IPS-18c (cell line): Measurements from ENCODE around the gene AJUBA.
"Not testable (repeated sequence)": the region's sequence is repeated elsewhere in the genome, so short reads cannot be mapped to it uniquely, and the experiment has no call there.

Source experiments
- H3K4me3 ChIP-seq: 2 replicates; pipeline ENCODE4 v1.7.0; 2013; ENCODE audit warnings: low read depth, mild to moderate bottlenecking, low read length, moderate library complexity; ENCODE audit not compliant: insufficient read depth
- H3K9me3 ChIP-seq: one replicate; pipeline ENCODE4 v1.6.1; 2013; ENCODE audit warnings: mild to moderate bottlenecking, low read length, moderate library complexity; ENCODE audit not compliant: control insufficient read depth, insufficient read depth

The AJUBA gene

DNA sequence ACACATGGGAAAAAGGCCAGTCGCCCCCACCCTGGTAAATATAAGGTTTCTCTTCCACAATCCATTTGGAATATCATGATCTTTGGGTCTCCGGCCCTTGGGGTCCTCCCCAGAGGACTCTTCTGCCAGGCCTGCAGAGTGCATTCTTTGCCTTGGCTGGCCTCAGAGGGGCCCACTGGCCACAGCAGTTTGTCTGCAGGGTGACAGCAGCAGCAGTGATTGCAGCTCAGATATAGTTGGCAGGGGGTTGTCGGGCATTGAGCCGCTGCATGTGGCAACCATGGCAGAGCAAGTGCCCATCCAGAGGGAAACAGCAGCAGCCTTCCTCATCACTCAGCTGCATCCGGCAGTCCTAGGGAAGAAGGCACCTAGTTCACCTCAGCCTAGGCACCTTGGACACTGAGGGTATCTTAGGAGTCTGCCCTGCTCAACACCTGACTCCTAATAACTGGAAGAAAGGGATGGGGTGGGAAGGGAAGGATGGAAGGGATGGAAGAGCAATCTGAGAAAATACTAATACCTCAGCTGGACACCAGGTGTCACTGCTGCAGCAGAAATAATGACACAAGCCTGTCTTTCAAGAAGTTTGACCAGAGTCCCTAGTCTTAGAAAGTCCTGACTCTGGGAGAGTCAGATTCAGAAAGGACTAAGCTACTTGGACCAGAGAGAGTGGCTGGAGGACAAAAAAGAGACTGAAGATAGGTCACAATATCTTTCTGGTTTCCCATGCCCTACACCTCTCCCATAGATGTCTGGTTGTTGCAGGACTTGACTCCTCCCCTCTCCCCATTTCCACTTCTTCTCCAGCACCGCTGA, 8.9 kb downstream of the AJUBA start:
- H3K4me3 ChIP-seq = no peak overlapping the region
- H3K9me3 ChIP-seq = peaks cover 2% of the 10 kb centered on the region

- Histone ChIP-seq H3K4me3 (no peak overlapping the region), H3K9me3 (peaks cover 2% of the 10 kb centered on the region)
Measured at GRCh38 chr14:22972313-22972930, 9.9 kb downstream of the AJUBA start.

DNA sequence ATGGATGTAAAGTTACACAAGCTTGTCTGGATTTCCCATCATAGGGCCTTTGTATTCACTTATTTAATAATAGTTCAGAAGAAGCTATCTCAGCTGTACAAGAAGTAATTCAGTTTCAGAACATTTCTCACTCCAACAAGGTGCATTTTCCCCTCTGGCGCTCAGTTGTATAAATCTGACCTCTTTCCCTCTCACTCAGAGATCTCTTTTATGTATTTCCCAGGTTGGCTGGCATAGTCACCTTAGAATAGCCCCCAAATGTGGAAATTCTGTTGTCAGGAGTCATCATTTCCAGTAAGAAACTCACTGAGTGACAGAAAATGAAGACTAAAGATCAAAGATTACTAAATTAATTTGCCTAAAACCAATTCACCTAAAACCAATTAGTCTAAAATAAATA, 11.2 kb downstream of the AJUBA start:
- no peak overlapping the region for H3K4me3 ChIP-seq
- peaks cover 2% of the 10 kb centered on the region for H3K9me3 ChIP-seq

GRCh38 chr14:22966783-22967269, 15.5 kb downstream of the AJUBA start:
- no peaks in the 10 kb centered on the region for H3K9me3 ChIP-seq
- H3K4me3 ChIP-seq = no peak overlapping the region

GRCh38 chr14:22965916-22966782, 16.2 kb downstream of the AJUBA start:
- H3K4me3 ChIP-seq = not testable (repeated sequence)

DNA sequence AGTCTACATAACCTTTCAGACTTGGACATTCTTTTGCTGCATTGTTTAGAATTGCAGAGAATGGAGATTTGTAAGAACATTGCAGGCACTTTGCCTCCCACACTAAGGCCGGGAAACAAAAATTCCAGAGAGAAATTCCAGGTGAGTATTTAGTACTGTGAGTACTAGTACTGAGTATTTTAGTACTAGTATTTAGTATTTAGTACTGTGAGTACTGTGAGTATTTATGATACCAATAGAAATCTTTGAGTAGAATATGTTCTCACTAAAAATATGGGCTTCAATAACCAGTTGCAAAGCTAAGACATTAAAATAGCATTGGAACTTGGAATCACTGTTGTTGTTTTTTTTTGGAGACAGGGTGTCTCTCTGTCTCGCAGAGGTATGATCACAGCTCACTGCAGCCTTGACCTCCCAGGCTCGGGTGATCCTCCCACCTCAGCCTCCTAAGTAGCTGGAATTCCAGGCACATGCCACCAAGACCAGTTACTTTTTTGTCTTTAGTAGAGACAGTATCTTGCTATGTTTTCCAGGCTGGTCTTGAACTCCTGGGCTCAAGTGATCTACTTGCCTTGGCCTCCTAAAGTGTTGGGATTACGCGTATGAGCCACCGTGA, 20.2 kb downstream of the AJUBA start:
- Histone ChIP-seq H3K9me3 (no peaks in the 10 kb centered on the region), H3K4me3 (no peak overlapping the region)

More at GRCh38 chr14:22965916-22966782, 16.2 kb downstream of the AJUBA start:
- not testable (repeated sequence) for H3K9me3 ChIP-seq

DNA sequence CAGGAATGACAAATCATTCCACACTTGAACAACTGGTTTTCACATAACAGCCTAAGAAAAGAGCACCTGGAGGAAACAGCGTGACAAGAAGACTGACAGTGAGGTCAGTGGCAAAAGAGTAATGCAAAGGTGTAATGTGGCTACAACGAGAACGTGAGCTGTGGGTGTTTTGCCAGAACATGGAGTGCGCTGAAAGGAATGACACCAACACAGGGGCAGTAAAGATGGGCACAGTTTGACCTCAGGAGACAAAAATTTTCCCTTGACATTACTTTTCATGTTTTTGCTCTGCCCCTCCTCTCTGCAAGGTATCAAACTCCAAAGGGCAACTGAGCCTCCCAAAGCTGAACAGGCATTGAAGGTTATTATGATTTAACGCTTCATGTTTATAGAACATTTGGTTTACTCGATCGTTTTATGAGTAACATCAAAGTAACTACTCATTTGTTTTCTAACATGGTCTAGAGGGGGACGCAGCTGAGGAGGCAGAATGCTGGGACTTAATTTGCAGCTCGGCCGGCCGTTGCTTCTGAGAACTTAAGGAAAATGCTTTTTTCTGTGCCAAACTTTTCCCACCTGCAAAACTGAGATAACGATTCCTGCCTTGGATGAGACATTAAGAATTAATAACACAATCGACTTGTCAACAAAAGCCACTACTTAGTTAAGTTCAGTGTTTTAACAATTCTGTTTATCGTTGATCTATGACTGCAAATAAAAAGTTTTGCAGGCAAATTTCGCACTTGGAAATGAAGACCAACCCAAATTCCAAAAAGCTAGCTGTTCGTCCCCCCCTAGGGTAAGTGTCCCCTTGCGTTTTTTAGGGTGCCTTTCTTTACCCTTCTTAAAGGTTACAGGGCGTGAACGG, 26.4 kb downstream of the AJUBA start:
- peak overlapping the region; percentile 81 for H3K4me3 ChIP-seq
- no peaks in the 10 kb centered on the region for H3K9me3 ChIP-seq

DNA sequence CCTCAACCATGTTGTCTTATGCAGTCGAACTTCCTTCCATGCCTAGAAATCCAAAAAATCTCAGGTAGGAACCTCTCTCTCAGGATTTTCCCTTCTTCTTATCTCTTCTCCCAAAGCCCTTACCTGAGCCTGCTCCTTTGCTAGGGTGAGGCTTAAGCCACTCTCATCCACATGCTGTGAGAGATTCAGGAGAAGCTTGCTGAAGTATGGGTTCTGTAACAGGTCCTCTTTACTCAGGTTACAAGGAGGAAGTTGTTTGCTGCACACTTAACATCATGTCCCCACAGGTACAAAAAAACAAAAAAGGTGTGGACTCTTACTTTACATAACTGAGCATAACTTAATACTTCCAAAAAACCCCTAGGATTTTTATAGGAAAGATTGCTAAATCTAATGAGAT, 29.9 kb downstream of the AJUBA start:
- Histone ChIP-seq H3K9me3 (no peaks in the 10 kb centered on the region), H3K4me3 (no peak overlapping the region)

GRCh38 chr14:22951795-22952194, 30.6 kb downstream of the AJUBA start:
- H3K4me3 ChIP-seq, H3K9me3 ChIP-seq: not testable (repeated sequence)

GRCh38 chr14:22945642-22946041, 36.7 kb downstream of the AJUBA start:
- Histone ChIP-seq H3K4me3 (no peak overlapping the region), H3K9me3 (no peaks in the 10 kb centered on the region)

DNA sequence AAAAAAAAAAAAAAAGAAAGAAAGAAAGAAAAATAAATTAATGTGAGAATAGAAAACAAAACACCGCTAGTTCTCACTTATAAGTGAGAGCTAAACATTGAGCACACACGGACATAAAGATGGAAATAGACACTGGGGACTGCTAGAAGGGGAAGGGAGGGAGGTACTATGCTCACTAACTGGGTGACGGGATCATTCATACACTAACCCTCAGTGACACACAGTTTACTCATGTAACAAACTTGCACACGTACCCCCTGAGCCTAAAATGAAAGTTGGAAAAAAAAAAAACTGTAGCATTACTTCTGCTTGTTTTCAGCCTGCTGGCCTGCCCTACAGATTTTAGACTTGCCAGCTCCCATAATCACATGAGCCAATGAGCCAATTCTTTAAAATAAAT, 42.7 kb downstream of the AJUBA start:
- no peak overlapping the region for H3K4me3 ChIP-seq
- H3K9me3 ChIP-seq = no peaks in the 10 kb centered on the region

GRCh38 chr14:22935156-22935555, 47.2 kb downstream of the AJUBA start:
- H3K4me3 ChIP-seq = no peak overlapping the region
- H3K9me3 ChIP-seq = no peaks in the 10 kb centered on the region

DNA sequence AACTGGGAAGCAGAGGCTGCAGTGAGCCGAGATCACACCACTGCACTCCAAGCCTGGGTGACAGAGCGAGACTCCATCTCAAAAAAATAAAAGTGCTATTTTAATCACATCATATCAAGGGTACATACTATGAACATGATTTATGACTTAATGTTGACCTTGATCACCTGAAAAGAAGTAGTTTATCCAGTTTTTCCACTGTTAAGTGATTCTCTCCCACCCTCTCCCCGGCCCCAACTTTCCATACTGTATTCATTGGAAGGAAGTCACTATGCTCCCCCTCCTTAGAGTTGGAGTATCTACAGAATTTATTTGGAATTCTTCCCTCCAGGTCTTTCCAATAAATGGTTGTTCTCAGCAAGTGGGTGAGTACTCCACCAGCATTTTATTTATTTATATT, 50.2 kb downstream of the AJUBA start:
- Histone ChIP-seq H3K9me3 (no peaks in the 10 kb centered on the region), H3K4me3 (no peak overlapping the region)

- Histone ChIP-seq H3K9me3 (no peaks in the 10 kb centered on the region), H3K4me3 (peak overlapping the region; percentile 66)
Measured at GRCh38 chr14:22929961-22930364, 52.4 kb downstream of the AJUBA start.

- Histone ChIP-seq H3K9me3 (no peaks in the 10 kb centered on the region), H3K4me3 (peak within 1 kb of the TSS; percentile 79)
Measured at GRCh38 chr14:22929104-22929960, 53.0 kb downstream of the AJUBA start, which contains the start of gene PRMT5. TSS of gene PRMT5 (minus strand) at chr14:22929376. CDS start at chr14:22929361, 15 bp downstream.
